ENCODE measurements around the gene WBP1L.

DNA sequence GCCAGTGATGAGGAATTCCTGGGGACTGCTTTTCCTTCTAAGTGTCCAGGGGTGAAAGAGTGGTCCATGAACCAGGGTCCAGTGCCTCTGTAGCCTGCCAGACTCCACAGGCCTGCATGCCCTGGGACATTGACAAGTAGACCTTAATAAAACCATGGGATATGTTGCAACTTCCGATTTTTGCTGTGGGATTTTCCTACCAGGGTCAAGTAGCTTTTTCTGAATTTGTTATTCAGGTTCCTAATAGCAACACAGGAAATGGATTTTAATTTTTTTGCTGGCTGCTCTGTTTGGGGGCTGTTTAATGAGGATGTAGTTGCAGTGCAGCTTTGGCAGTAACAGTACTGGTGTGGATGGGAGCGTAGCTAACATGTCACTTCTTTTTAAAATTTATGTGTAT, 42.1 kb downstream of the WBP1L start:
- TF ChIP-seq POLR2A (IDR thresholded peaks at IDR 0.05; ENCODE audit: low read length) (no peak), GATA1 (IDR thresholded peaks at IDR 0.05; ENCODE audit: low read depth, low read length) (no peak)

Data from erythroblast (primary cell).